ENCODE measurements around the gene PIM3. TPM values are rescaled to one million over a fixed set of nuclear protein-coding genes. Genes with fewer than 3 reads are reported as not detected.

The PIM3 gene
- total RNA-seq, 1 experiment from 2014 or later = 42.9 TPM

GRCh38 chr22:49966041-49966773, 5.6 kb downstream of the PIM3 start:
- CTCF ChIA-PET = interaction anchor here (2.8 to 3.3 kb wide), 3 partner anchors 17 to 64 kb away, joined by 11 to 18 read pairs (median 16); no protein-coding TSS in a partner anchor

GRCh38 chr22:49966774-49967705, 6.5 kb downstream of the PIM3 start:
- no peak overlapping the region for H3K4me3 Mint-ChIP-seq
- H3K36me3 Mint-ChIP-seq = peaks cover 7% of the 10 kb centered on the region
- H3K4me1 Mint-ChIP-seq = peaks cover 11% of the 10 kb centered on the region
- H3K27me3 Mint-ChIP-seq (ENCODE audit: low read depth) = peaks cover 8% of the 10 kb centered on the region
- peak; percentile 13 for DNase-seq (ENCODE audit: low spot score)
- no peak for ATAC-seq
- CTCF ChIA-PET = interaction anchor here (0.6 to 3.3 kb wide), 4 partner anchors 16 to 63 kb away, joined by 4 to 18 read pairs (median 14); no protein-coding TSS in a partner anchor
- no peak overlapping the region for H3K27ac Mint-ChIP-seq
- no peaks in the 10 kb centered on the region for H3K9me3 Mint-ChIP-seq
- TF ChIP-seq GABPB1 (CRISPR knock-in tag; IDR thresholded peaks at IDR 0.05) (peak; percentile 76), SMAD4 (CRISPR knock-in tag; IDR thresholded peaks at IDR 0.05) (no peak)
- TF ChIP-seq, protein P1, sequence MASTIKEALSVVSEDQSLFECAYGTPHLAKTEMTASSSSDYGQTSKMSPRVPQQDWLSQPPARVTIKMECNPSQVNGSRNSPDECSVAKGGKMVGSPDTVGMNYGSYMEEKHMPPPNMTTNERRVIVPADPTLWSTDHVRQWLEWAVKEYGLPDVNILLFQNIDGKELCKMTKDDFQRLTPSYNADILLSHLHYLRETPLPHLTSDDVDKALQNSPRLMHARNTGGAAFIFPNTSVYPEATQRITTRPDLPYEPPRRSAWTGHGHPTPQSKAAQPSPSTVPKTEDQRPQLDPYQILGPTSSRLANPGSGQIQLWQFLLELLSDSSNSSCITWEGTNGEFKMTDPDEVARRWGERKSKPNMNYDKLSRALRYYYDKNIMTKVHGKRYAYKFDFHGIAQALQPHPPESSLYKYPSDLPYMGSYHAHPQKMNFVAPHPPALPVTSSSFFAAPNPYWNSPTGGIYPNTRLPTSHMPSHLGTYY (CRISPR knock-in tag; IDR thresholded peaks at IDR 0.05) = no peak
- POLR2A ChIA-PET = no interaction called here

More at GRCh38 chr22:49966041-49966773, 5.6 kb downstream of the PIM3 start:
- TF ChIP-seq MAX (CRISPR knock-in tag; IDR thresholded peaks at IDR 0.05) = no peak
- no peak for TF ChIP-seq GTF2I (CRISPR knock-in tag; conservative IDR thresholded peaks at IDR 0.05)
- no peak for TF ChIP-seq EMX1 (CRISPR knock-in tag; IDR thresholded peaks at IDR 0.05)
- TF ChIP-seq, protein P2, sequence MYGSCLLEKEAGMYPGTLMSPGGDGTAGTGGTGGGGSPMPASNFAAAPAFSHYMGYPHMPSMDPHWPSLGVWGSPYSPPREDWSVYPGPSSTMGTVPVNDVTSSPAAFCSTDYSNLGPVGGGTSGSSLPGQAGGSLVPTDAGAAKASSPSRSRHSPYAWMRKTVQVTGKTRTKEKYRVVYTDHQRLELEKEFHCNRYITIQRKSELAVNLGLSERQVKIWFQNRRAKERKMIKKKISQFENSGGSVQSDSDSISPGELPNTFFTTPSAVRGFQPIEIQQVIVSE (CRISPR knock-in tag; IDR thresholded peaks at IDR 0.05; ENCODE audit: borderline replicate concordance) = no peak
- TF ChIP-seq, protein P3, sequence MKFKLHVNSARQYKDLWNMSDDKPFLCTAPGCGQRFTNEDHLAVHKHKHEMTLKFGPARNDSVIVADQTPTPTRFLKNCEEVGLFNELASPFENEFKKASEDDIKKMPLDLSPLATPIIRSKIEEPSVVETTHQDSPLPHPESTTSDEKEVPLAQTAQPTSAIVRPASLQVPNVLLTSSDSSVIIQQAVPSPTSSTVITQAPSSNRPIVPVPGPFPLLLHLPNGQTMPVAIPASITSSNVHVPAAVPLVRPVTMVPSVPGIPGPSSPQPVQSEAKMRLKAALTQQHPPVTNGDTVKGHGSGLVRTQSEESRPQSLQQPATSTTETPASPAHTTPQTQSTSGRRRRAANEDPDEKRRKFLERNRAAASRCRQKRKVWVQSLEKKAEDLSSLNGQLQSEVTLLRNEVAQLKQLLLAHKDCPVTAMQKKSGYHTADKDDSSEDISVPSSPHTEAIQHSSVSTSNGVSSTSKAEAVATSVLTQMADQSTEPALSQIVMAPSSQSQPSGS (CRISPR knock-in tag; IDR thresholded peaks at IDR 0.05; ENCODE audit: borderline replicate concordance, low read depth) = no peak
- TF ChIP-seq, protein P4, sequence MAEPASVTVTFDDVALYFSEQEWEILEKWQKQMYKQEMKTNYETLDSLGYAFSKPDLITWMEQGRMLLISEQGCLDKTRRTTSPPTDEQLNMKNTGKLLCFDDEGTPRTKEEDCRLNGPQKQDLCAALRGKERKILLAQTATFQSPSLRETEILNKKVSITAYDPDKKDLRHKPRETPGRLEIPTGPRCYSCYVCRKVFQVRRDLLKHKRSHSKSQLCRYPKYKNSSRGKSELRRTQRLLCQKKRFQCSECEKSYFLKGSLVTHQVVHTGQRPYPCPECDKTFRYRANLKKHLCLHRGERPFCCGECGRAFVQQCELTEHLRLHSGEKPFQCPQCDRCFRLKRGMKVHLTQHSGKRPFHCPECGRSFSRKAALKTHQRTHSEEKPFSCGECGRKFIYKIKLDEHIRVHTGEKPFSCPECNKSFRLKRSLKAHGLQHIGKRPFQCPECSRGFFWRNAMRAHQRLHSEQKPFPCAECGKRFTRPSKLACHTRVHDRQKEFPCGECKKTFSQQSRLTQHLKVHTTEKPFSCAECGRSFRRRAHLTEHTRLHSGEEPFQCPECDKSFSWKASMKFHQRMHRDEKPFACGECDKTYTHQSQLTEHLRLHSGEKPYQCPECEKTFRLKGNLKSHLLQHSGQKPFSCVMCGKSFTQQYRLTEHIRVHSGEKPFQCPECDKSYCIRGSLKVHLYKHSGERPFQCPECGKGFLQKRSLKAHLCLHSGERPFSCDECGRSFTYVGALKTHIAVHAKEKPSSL (CRISPR knock-in tag; conservative IDR thresholded peaks at IDR 0.05) = no peak
- no peak for TF ChIP-seq JAZF1 (CRISPR knock-in tag; IDR thresholded peaks at IDR 0.05)
- no peak for TF ChIP-seq ZNF263 (CRISPR knock-in tag; IDR thresholded peaks at IDR 0.05; ENCODE audit: low read depth)
- TF ChIP-seq IRF2 (CRISPR knock-in tag; IDR thresholded peaks at IDR 0.05; ENCODE audit: borderline replicate concordance, low read depth) = no peak
- no peak for TF ChIP-seq NFYB (CRISPR knock-in tag; conservative IDR thresholded peaks at IDR 0.05; ENCODE audit: low read depth)
- no peak for TF ChIP-seq PRRX2 (CRISPR knock-in tag; IDR thresholded peaks at IDR 0.05)
- TF ChIP-seq USF1 (CRISPR knock-in tag; IDR thresholded peaks at IDR 0.05) = no peak
- TF ChIP-seq HMGXB4 (CRISPR knock-in tag; IDR thresholded peaks at IDR 0.05) = no peak
- Mint-ChIP-seq H3K27me3 (ENCODE audit: low read depth) (peaks cover 8% of the 10 kb centered on the region), H3K4me1 (peaks cover 11% of the 10 kb centered on the region), H3K36me3 (peaks cover 7% of the 10 kb centered on the region), H3K4me3 (no peak overlapping the region), H3K27ac (no peak overlapping the region), H3K9me3 (no peaks in the 10 kb centered on the region)
- ATAC-seq (no peak), DNase-seq (ENCODE audit: low spot score) (no peak)
- POLR2A ChIA-PET = no interaction called here
